DND-41 (cell line): Measurements from ENCODE around the gene UNC45A.

Source experiments
- EZH2 ChIP-seq: IDR thresholded peaks from 3 replicates; pipeline ENCODE4 v1.6.1; 2012; ENCODE audit warnings: borderline replicate concordance, low read depth, mild to moderate bottlenecking, moderate library complexity, low read length, inconsistent platforms; ENCODE audit not compliant: severe bottlenecking
- TF ChIP-seq, protein P1 (sequence below): IDR thresholded peaks from 2 replicates; pipeline ENCODE4 v1.5.1; 2012; ENCODE audit warnings: borderline replicate concordance, low read length, moderate library complexity, mild to moderate bottlenecking; ENCODE audit not compliant: poor library complexity, severe bottlenecking; ENCODE audit errors: extremely low read depth

GRCh38 chr15:90892023-90892422 lies 43.1 kb upstream of the UNC45A start:
- TF ChIP-seq, protein P1, sequence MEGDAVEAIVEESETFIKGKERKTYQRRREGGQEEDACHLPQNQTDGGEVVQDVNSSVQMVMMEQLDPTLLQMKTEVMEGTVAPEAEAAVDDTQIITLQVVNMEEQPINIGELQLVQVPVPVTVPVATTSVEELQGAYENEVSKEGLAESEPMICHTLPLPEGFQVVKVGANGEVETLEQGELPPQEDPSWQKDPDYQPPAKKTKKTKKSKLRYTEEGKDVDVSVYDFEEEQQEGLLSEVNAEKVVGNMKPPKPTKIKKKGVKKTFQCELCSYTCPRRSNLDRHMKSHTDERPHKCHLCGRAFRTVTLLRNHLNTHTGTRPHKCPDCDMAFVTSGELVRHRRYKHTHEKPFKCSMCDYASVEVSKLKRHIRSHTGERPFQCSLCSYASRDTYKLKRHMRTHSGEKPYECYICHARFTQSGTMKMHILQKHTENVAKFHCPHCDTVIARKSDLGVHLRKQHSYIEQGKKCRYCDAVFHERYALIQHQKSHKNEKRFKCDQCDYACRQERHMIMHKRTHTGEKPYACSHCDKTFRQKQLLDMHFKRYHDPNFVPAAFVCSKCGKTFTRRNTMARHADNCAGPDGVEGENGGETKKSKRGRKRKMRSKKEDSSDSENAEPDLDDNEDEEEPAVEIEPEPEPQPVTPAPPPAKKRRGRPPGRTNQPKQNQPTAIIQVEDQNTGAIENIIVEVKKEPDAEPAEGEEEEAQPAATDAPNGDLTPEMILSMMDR: no peak
- TF ChIP-seq EZH2: no peak
